GM18861 (cell line): ENCODE results near the gene GDAP2.

Experiments
- ATAC-seq: cut with Tn5 transposase; IDR thresholded peaks from one replicate; pipeline ENCODE4 v1.9.1; 2021; ENCODE audit not compliant: unreplicated experiment

The GDAP2 gene

GRCh38 chr1:117814856-117815797 lies 114.3 kb downstream of the GDAP2 start:
- ATAC-seq = no peak
